GM18873 (cell line): ENCODE data around the gene TRPM1.

Experiments
- ATAC-seq: cut with Tn5 transposase; IDR thresholded peaks from one replicate; pipeline ENCODE4 v1.9.1; 2021; ENCODE audit warnings: mild to moderate bottlenecking, moderate library complexity, moderate number of reproducible peaks; ENCODE audit not compliant: unreplicated experiment, low FRiP score

Gene TRPM1

GRCh38 chr15:31051496-31052080 is 49.9 kb downstream of the TRPM1 start:
- ATAC-seq, result no peak

GRCh38 chr15:31050953-31051352 is 50.6 kb downstream of the TRPM1 start:
- ATAC-seq, result no peak

- ATAC-seq, result no peak
Observed at GRCh38 chr15:31049682-31050615, 51.6 kb downstream of the TRPM1 start.

GRCh38 chr15:31049111-31049510 is 52.4 kb downstream of the TRPM1 start:
- ATAC-seq, result no peak

GRCh38 chr15:31047437-31047836 is 54.1 kb downstream of the TRPM1 start:
- ATAC-seq, result no peak

- ATAC-seq, result no peak
Observed at GRCh38 chr15:31046759-31047359, 54.7 kb downstream of the TRPM1 start.

- ATAC-seq, result no peak
Observed at GRCh38 chr15:31045606-31046005, 55.9 kb downstream of the TRPM1 start.

- no peak for ATAC-seq
Observed at GRCh38 chr15:31042751-31043150, 58.8 kb downstream of the TRPM1 start.

- no peak for ATAC-seq
Observed at GRCh38 chr15:31041610-31042009, 59.9 kb downstream of the TRPM1 start.

GRCh38 chr15:31040611-31041010 is 60.9 kb downstream of the TRPM1 start:
- no peak for ATAC-seq

GRCh38 chr15:31039961-31040360 is 61.6 kb downstream of the TRPM1 start:
- no peak for ATAC-seq

- no peak for ATAC-seq
Observed at GRCh38 chr15:31037731-31038477, 63.6 kb downstream of the TRPM1 start.

- no peak for ATAC-seq
Observed at GRCh38 chr15:31036783-31037182, 64.7 kb downstream of the TRPM1 start.

- ATAC-seq, result no peak
Observed at GRCh38 chr15:31035610-31036009, 65.9 kb downstream of the TRPM1 start.

- no peak for ATAC-seq
Observed at GRCh38 chr15:31034152-31034551, 67.4 kb downstream of the TRPM1 start.

GRCh38 chr15:31032961-31033371 is 68.6 kb downstream of the TRPM1 start:
- ATAC-seq, result no peak

- no peak for ATAC-seq
Observed at GRCh38 chr15:31031471-31032067, 70.0 kb downstream of the TRPM1 start.

- no peak for ATAC-seq
Observed at GRCh38 chr15:31027910-31028578, 73.5 kb downstream of the TRPM1 start.

GRCh38 chr15:31025996-31026395 is 75.5 kb downstream of the TRPM1 start:
- no peak for ATAC-seq

GRCh38 chr15:31024979-31025378 is 76.5 kb downstream of the TRPM1 start:
- ATAC-seq, result no peak
